HepG2 (cell line): ENCODE data around the gene TBCCD1. TPM values are rescaled to one million over a fixed set of nuclear protein-coding genes. Genes with fewer than 3 reads are reported as not detected.
A peak's percentile ranks its signal among the peaks of the same experiment; 100 is the strongest.

ENCODE experiments used
- ATAC-seq: fragments of 200-7000 bp; cut with Tn5 transposase; 3 replicates; pipeline ENCODE4 v1.9.1; 2020; ENCODE audit warnings: mild to moderate bottlenecking, moderate library complexity
- BruUV-seq: library from RNA; stranded (reverse); fragments of 400-500 nt; replicated peaks from 2 replicates; lab custom pipeline; 2021; lab: Mats Ljungman, UMichigan
- CTCF ChIA-PET: fragments of 300-600 bp; formaldehyde crosslinking; extraction: SDS; loops from one replicate; lab custom pipeline; 2021; ENCODE audit warnings: low total read pairs, inconsistent platforms, low intra/inter-chr PET ratio; lab: Yijun Ruan, JAX
- POLR2A ChIA-PET: fragments of 350-600 bp; sonication (Branson Sonifier 250); formaldehyde crosslinking; loops from one replicate; lab custom pipeline; 2020; ENCODE audit warnings: antibody characterized with exemption, inconsistent platforms; lab: Yijun Ruan, JAX
- DNase-seq: peaks from one replicate; pipeline ENCODE4 v3.0.0-alpha.2; 2015; ENCODE audit warnings: low spot score
- FAIRE-seq: peaks from 3 replicates; lab custom pipeline; 2011; peaks lifted over from hg19 to GRCh38; lab: Jason Lieb, UNC
- H2AFZ ChIP-seq: one replicate; pipeline ENCODE4 v1.6.1; 2011; ENCODE audit warnings: low read length, inconsistent platforms
- H3K27ac ChIP-seq: fragments of 300-600 bp; 3 replicates; pipeline ENCODE4 v1.8.0; 2011; ENCODE audit warnings: mixed run types, mild to moderate bottlenecking, mixed read lengths, low read length, inconsistent platforms; ENCODE audit not compliant: insufficient read depth; ENCODE audit errors: extremely low read length
- H3K27me3 ChIP-seq, 2 experiments: fragments of 200-600 bp in 1 of 2; 2 replicates in 1 of 2; 3 replicates in 1 of 2; pipeline versions ENCODE4 v1.6.0 to v1.8.0; 2011; ENCODE audit warnings: low read length in 2 of 2, mild to moderate bottlenecking in 2 of 2, moderate library complexity in 2 of 2, inconsistent platforms in 1 of 2; ENCODE audit not compliant: insufficient read depth in 2 of 2, control insufficient read depth in 1 of 2
- H3K36me3 ChIP-seq, 2 experiments: fragments of 200-600 bp in 1 of 2; replicated peaks in 1 of 2; 2 replicates in 1 of 2; 3 replicates in 1 of 2; pipeline versions ENCODE4 v1.5.1 to v1.8.0; 2011; ENCODE audit warnings: low read length in 2 of 2, inconsistent platforms in 1 of 2; ENCODE audit not compliant: insufficient read depth in 2 of 2, control insufficient read depth in 1 of 2
- H3K4me1 ChIP-seq: 2 replicates; pipeline ENCODE4 v1.5.1; 2012; ENCODE audit warnings: low read length, inconsistent platforms; ENCODE audit not compliant: insufficient read depth
- H3K4me2 ChIP-seq: 2 replicates; pipeline ENCODE4 v1.6.0; 2011; ENCODE audit warnings: low read depth, low read length, inconsistent platforms
- H3K4me3 ChIP-seq, 3 experiments: fragments of 200-600 bp in 1 of 3; sonication (generic), shearing (Covaris generic) in 1 of 3; replicated peaks in 1 of 3; 2 replicates each; pipeline ENCODE4 v1.5.1; 2011 to 2016; ENCODE audit warnings: low read length in 3 of 3, inconsistent platforms in 2 of 3, low read depth in 2 of 3, mild to moderate bottlenecking in 2 of 3, control low read depth in 1 of 3, mixed read lengths in 1 of 3; ENCODE audit not compliant: insufficient read depth in 1 of 3
- H3K79me2 ChIP-seq: one replicate; pipeline ENCODE4 v1.6.1; 2011; ENCODE audit warnings: low read length, inconsistent platforms; ENCODE audit not compliant: insufficient read depth
- H3K9ac ChIP-seq: 2 replicates; pipeline ENCODE4 v1.6.0; 2011; ENCODE audit warnings: mild to moderate bottlenecking, low read depth, low read length, inconsistent platforms; ENCODE audit not compliant: insufficient read depth
- H3K9me3 ChIP-seq: 2 replicates; pipeline ENCODE4 v1.5.1; 2012; ENCODE audit warnings: mild to moderate bottlenecking, low read length
- H4K20me1 ChIP-seq: 2 replicates; pipeline ENCODE4 v1.6.0; 2011; ENCODE audit warnings: inconsistent platforms, mild to moderate bottlenecking, low read length, moderate library complexity; ENCODE audit not compliant: insufficient read depth
- BCLAF1 ChIP-seq: fragments of 450-650 bp; IDR thresholded peaks from 2 replicates; pipeline ENCODE4 v1.6.1; 2017; ENCODE audit warnings: mild to moderate bottlenecking
- E2F1 ChIP-seq: sonication (generic); formaldehyde crosslinking; IDR thresholded peaks from 2 replicates; pipeline ENCODE4 v1.5.0; 2020; ENCODE audit warnings: missing genetic modification reagents
- ELF1 ChIP-seq: sonication (generic); formaldehyde crosslinking; IDR thresholded peaks from 2 replicates; pipeline ENCODE4 v1.4.0; 2020; ENCODE audit warnings: missing genetic modification reagents
- ETV6 ChIP-seq: sonication (generic); formaldehyde crosslinking; conservative IDR thresholded peaks from 2 replicates; pipeline ENCODE4 v1.4.0; 2020; ENCODE audit warnings: missing genetic modification reagents
- NFATC3 ChIP-seq: sonication (generic); formaldehyde crosslinking; IDR thresholded peaks from 2 replicates; pipeline ENCODE4 v1.5.1; 2020; ENCODE audit warnings: mild to moderate bottlenecking, missing genetic modification reagents
- POGK ChIP-seq: sonication (generic); formaldehyde crosslinking; conservative IDR thresholded peaks from 2 replicates; pipeline ENCODE4 v1.8.0; 2022; ENCODE audit warnings: mild to moderate bottlenecking, moderate library complexity, missing genetic modification reagents
- SNAPC5 ChIP-seq: sonication (generic); formaldehyde crosslinking; IDR thresholded peaks from 2 replicates; pipeline ENCODE4 v1.8.1; 2023; ENCODE audit warnings: mild to moderate bottlenecking, missing genetic modification reagents, borderline replicate concordance
- THAP8 ChIP-seq: sonication (generic); formaldehyde crosslinking; IDR thresholded peaks from 2 replicates; pipeline ENCODE4 v1.5.1; 2020; ENCODE audit warnings: missing genetic modification reagents, mild to moderate bottlenecking, borderline replicate concordance
- YY1 ChIP-seq: IDR thresholded peaks from 2 replicates; pipeline ENCODE4 v1.6.1; 2011; ENCODE audit warnings: low read length, low read depth, moderate library complexity, mild to moderate bottlenecking; ENCODE audit not compliant: insufficient read depth, insufficient replicate concordance
- ZNF34 ChIP-seq: sonication (generic); formaldehyde crosslinking; IDR thresholded peaks from 2 replicates; pipeline ENCODE4 v1.4.0; 2020; ENCODE audit warnings: mild to moderate bottlenecking, missing genetic modification reagents, borderline replicate concordance
- ZNF556 ChIP-seq: sonication (generic); formaldehyde crosslinking; IDR thresholded peaks from 2 replicates; pipeline ENCODE4 v1.4.0; 2020; ENCODE audit warnings: mild to moderate bottlenecking, missing genetic modification reagents, borderline replicate concordance
- ZNF615 ChIP-seq: sonication (generic); formaldehyde crosslinking; IDR thresholded peaks from 2 replicates; pipeline ENCODE4 v1.5.0; 2020; ENCODE audit warnings: mild to moderate bottlenecking, missing genetic modification reagents, borderline replicate concordance
- WGBS: methylation state at CpG from one replicate; pipeline ENCODE4 v1.1.6; 2017; ENCODE audit warnings: low lambda C conversion rate; 5-methylcytosine and 5-hydroxymethylcytosine counted together
- in situ Hi-C: cut with HindIII; loops from 2 replicates; pipeline ENCODE4 v1.10.0; 2017; ENCODE audit warnings: low pct_unique_long_range_greater_than_20kb; ENCODE audit not compliant: extremely low pct_ligation_motif_present
- intact Hi-C: fragments of 100-400 bp; cut with micrococcal nuclease; formaldehyde crosslinking; loops from one replicate; pipeline ENCODE4 v1.10.0; 2022; ENCODE audit not compliant: unreplicated experiment
- polyA plus RNA-seq, 8 experiments: library from polyadenylated mRNA; depleted of rRNA in 3 of 8; stranded (reverse) in 7 of 8; unstranded in 1 of 8; fragments of >200 nt; fragmentation: Illumina TruSeq in 4 of 8; extraction: Trizol in 4 of 8; gene quantifications; 2 replicates each; pipeline versions ENCODE4 v1.2.1 to v1.2.3, GENCODE V29; 2011 to 2016; ENCODE audit warnings: low read depth in 4 of 8, missing spikeins in 1 of 8, mixed read lengths in 1 of 8; ENCODE audit not compliant: insufficient read depth in 1 of 8
- total RNA-seq, 5 experiments: library from RNA; depleted of rRNA; stranded (reverse); fragments of >200 nt; fragmentation: Illumina TruSeq; extraction: Trizol; gene quantifications; 2 replicates each; pipeline ENCODE4 v1.2.3, GENCODE V29; 2016; ENCODE audit warnings: low read depth in 1 of 5

The TBCCD1 gene
- total and polyA plus RNA-seq, 2 of the 13 experiments (the other 11 are each of a cell fraction or from before 2014, with no cell fraction given), result 13.6 to 16.2 TPM

GRCh38 chr3:186612721-186613636 is 45.8 kb upstream of the TBCCD1 start, which contains the start of gene AHSG:
Gene AHSG, plus strand, starts transcription at chr3:186613060. Its CDS starts 82 bp downstream, at chr3:186613142.
- BruUV-seq, result TSS peak; percentile 61
- TF ChIP-seq POGK (CRISPR knock-in tag) (peak; percentile 82; the same call in 1 of the 2 replicates), ETV6 (CRISPR knock-in tag) (0 out of 2 replicates have a peak, but pooled peaks have one; percentile 27), ELF1 (CRISPR knock-in tag) (peak; percentile 68), ZNF34 (CRISPR knock-in tag) (no peak), ZNF615 (no peak), BCLAF1 (no peak), E2F1 (CRISPR knock-in tag) (peak; percentile 50), THAP8 (CRISPR knock-in tag) (no peak; the same call in 1 of the 2 replicates), ZNF556 (CRISPR knock-in tag) (peak; percentile 28), YY1 (peak; percentile 77), NFATC3 (CRISPR knock-in tag) (peak; percentile 87; the same call in 1 of the 2 replicates), SNAPC5 (CRISPR knock-in tag) (peak; percentile 84)

More at GRCh38 chr3:186612721-186613636, 45.8 kb upstream of the TBCCD1 start, which contains the start of gene AHSG:
- Histone ChIP-seq H3K79me2 (peaks cover 31% of the 10 kb centered on the region), H3K27ac (peak within 1 kb of the TSS; percentile 93), H3K9me3 (no peaks in the 10 kb centered on the region), H3K4me2 (peak within 1 kb of the TSS; percentile 92), H3K36me3 (peaks cover 14 to 33% of the 10 kb centered on the region in 2 experiments), H3K4me1 (peaks cover 96% of the 10 kb centered on the region), H3K27me3 (no peaks in the 10 kb centered on the region; a peak in 1 of 5 replicates), H3K4me3 (peak within 1 kb of the TSS; percentile 74 to 82 (median 76)), H4K20me1 (peaks cover 37% of the 10 kb centered on the region), H2AFZ (no peak within 1 kb of the TSS), H3K9ac (peak within 1 kb of the TSS; percentile 86)
- in situ Hi-C loops, result loop anchor here (10.0 kb wide), 1 partner anchor 142 kb away; no protein-coding TSS in a partner anchor
- intact Hi-C loops, result loop anchor here (2.0 kb wide), 2 partner anchors 14 to 42 kb away; partner anchors contain the start of gene DNAJB11
- FAIRE-seq, result peak; percentile 96
- CTCF ChIA-PET, result interaction anchor here (1.0 kb wide), 1 partner anchor 13 kb away, joined by 3 read pairs; no protein-coding TSS in a partner anchor
- DNase-seq, result peak; percentile 97
- ATAC-seq, result peak; percentile 89
- POLR2A ChIA-PET, result interaction anchor here (0.6 to 27.1 kb wide), 15 partner anchors 8 to 659 kb away, joined by 3 to 854 read pairs (median 3); partner anchors contain the start of genes DNAJB11, EIF4A2 and TBCCD1
- WGBS, result 0% methylated on average over 5 of the region's 7 CpGs
